Activated naive CD4-positive, alpha-beta T cell treated with anti-CD3 and anti-CD28 coated beads, Interleukin-2, amount 10 ng/mL, durations not matched to agents 7 days and 5 days (primary cell): ENCODE data around the gene KLHL25.

Source experiments
- CTCF ChIA-PET: fragments of 350-600 bp; sonication (Branson Sonifier 250); formaldehyde crosslinking; loops from one replicate; lab custom pipeline; 2021; ENCODE audit warnings: antibody characterized with exemption; lab: Charles Lee
- DNase-seq: peaks from one replicate; pipeline ENCODE4 v3.0.0-alpha.2; 2020
- H3K27ac Mint-ChIP-seq: one replicate; pipeline ENCODE4 v1.8.0; 2021; ENCODE audit warnings: mild to moderate bottlenecking, moderate library complexity, mixed read lengths
- H3K27me3 Mint-ChIP-seq: one replicate; pipeline ENCODE4 v1.8.0; 2021; ENCODE audit warnings: mild to moderate bottlenecking, mixed read lengths
- H3K36me3 Mint-ChIP-seq: one replicate; pipeline ENCODE4 v1.8.0; 2021; ENCODE audit warnings: mixed read lengths
- H3K4me1 Mint-ChIP-seq: one replicate; pipeline ENCODE4 v1.8.0; 2021; ENCODE audit warnings: mixed read lengths
- H3K4me3 Mint-ChIP-seq: one replicate; pipeline ENCODE4 v1.8.0; 2021; ENCODE audit warnings: mild to moderate bottlenecking, moderate library complexity, mixed read lengths
- H3K9me3 Mint-ChIP-seq: one replicate; pipeline ENCODE4 v1.8.0; 2021; ENCODE audit warnings: mixed read lengths

KLHL25 gene

GRCh38 chr15:85746641-85747040, 48.1 kb downstream of the KLHL25 start:
- no peaks in the 10 kb centered on the region for H3K27me3 Mint-ChIP-seq
- H3K27ac Mint-ChIP-seq = no peak overlapping the region
- DNase-seq = no peak
- no peak overlapping the region for H3K4me3 Mint-ChIP-seq
- H3K9me3 Mint-ChIP-seq = no peaks in the 10 kb centered on the region
- H3K36me3 Mint-ChIP-seq = peaks cover 65% of the 10 kb centered on the region
- no peaks in the 10 kb centered on the region for H3K4me1 Mint-ChIP-seq
- CTCF ChIA-PET = interaction anchor here (0.6 kb wide), 1 partner anchor 347 kb away, joined by 3 read pairs; no protein-coding TSS in a partner anchor

- CTCF ChIA-PET = no interaction called here
- Mint-ChIP-seq H3K4me3 (no peak overlapping the region), H3K4me1 (no peaks in the 10 kb centered on the region), H3K9me3 (no peaks in the 10 kb centered on the region), H3K36me3 (peaks cover 69% of the 10 kb centered on the region), H3K27ac (peak overlapping the region; percentile 15), H3K27me3 (no peaks in the 10 kb centered on the region)
- no peak for DNase-seq
These were observed 49.1 kb downstream of the KLHL25 start for GRCh38 chr15:85745525-85746150.

DNA sequence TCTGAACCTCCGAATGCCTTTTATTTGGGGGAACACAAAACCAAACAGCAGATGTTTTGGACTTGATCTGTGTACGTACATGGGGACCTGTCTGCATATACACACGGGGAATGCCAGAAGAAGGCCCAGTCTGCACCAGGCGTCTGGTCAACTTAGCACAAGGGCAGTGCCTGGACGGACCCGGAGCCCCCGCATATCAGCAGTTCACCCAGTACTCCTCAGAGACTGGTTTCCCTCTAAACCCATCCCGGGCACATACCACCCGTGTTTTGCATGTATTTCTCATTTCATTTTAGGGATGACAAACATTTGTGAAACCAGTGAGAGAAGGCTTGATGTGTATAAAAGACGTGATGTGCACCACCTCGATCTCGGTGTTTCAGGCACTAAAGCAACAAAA, 49.7 kb downstream of the KLHL25 start:
- DNase-seq = no peak
- H3K27ac Mint-ChIP-seq = no peak overlapping the region
- CTCF ChIA-PET = no interaction called here

GRCh38 chr15:85744579-85744978, 50.1 kb downstream of the KLHL25 start:
- H3K4me1 Mint-ChIP-seq = no peaks in the 10 kb centered on the region
- DNase-seq = no peak
- no peak overlapping the region for H3K27ac Mint-ChIP-seq
- no peaks in the 10 kb centered on the region for H3K27me3 Mint-ChIP-seq
- H3K9me3 Mint-ChIP-seq = no peaks in the 10 kb centered on the region
- H3K36me3 Mint-ChIP-seq = peaks cover 76% of the 10 kb centered on the region
- H3K4me3 Mint-ChIP-seq = no peak overlapping the region
- CTCF ChIA-PET = no interaction called here

More for the DNA sequence above, 49.7 kb downstream of the KLHL25 start:
- no peaks in the 10 kb centered on the region for H3K9me3 Mint-ChIP-seq
- H3K4me1 Mint-ChIP-seq = no peaks in the 10 kb centered on the region
- peaks cover 73% of the 10 kb centered on the region for H3K36me3 Mint-ChIP-seq
- no peak overlapping the region for H3K4me3 Mint-ChIP-seq
- no peaks in the 10 kb centered on the region for H3K27me3 Mint-ChIP-seq

DNA sequence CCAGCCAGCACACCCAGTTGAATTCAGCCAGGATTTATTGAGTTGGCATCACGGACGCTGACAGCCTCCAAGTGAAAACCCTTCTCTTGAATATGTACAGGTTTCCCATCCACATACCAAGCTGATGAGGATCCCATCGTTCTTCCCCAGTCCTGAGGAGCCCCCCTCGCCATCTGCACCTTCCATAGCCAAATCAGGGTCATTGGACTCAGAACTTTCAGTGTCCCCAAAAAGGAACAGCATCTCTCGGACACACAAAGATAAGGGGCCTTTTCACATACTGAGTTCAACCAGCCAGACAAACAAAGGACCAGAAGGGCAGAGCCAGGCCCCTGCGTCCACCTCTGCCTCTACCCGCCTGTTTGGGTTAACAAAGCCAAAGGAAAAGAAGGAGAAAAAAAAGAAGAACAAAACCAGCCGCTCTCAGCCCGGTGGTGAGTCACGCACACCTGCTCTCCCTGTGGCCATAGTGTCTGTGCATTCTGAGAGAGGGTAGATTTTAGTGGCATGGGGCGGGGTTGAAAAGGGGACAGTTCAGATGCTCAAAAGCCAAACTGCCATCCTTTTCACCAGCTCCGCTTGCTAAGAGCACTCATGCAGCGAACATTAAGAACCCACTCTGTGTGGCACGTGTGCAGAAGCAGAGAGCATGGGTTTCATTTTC, 51.2 kb downstream of the KLHL25 start:
- Mint-ChIP-seq H3K27me3 (no peaks in the 10 kb centered on the region), H3K4me1 (no peaks in the 10 kb centered on the region), H3K9me3 (no peaks in the 10 kb centered on the region), H3K4me3 (no peak overlapping the region), H3K27ac (no peak overlapping the region), H3K36me3 (peaks cover 74% of the 10 kb centered on the region)
- CTCF ChIA-PET = interaction anchor here (1.3 kb wide), 2 partner anchors 67 to 98 kb away, joined by 3 to 4 read pairs; no protein-coding TSS in a partner anchor
- no peak for DNase-seq

GRCh38 chr15:85742186-85742821, 52.4 kb downstream of the KLHL25 start:
- H3K36me3 Mint-ChIP-seq = peaks cover 66% of the 10 kb centered on the region
- H3K27ac Mint-ChIP-seq = no peak overlapping the region
- H3K9me3 Mint-ChIP-seq = no peaks in the 10 kb centered on the region
- DNase-seq = no peak
- H3K4me3 Mint-ChIP-seq = no peak overlapping the region
- H3K4me1 Mint-ChIP-seq = no peaks in the 10 kb centered on the region
- CTCF ChIA-PET = interaction anchor here (1.3 to 2.7 kb wide), 2 partner anchors 98 to 99 kb away, joined by 3 to 8 read pairs; no protein-coding TSS in a partner anchor
- no peaks in the 10 kb centered on the region for H3K27me3 Mint-ChIP-seq

DNA sequence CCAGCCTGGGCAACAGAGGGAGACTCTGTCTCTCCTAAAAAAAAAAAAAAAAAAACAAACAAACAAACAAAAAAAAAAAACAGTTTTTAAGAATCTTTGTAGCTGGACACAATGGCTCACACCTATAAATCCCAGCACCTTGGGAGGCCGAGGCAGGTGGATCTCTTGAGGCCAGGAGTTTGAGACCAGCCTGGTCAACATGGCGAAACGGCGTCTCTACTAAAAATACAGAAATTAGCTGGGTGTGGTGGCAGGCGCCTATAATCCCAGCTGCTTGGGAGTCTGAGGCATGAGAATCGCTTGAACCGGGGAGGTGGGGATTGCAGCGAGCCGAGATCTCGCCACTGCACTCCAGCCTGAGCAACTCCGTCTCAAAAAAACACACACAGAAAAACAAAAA, 53.1 kb downstream of the KLHL25 start:
- Mint-ChIP-seq H3K36me3 (peaks cover 62% of the 10 kb centered on the region), H3K27ac (peak overlapping the region; percentile 52), H3K4me3 (no peak overlapping the region), H3K27me3 (no peaks in the 10 kb centered on the region), H3K4me1 (no peaks in the 10 kb centered on the region), H3K9me3 (no peaks in the 10 kb centered on the region)
- CTCF ChIA-PET = interaction anchor here (2.7 kb wide), 1 partner anchor 98 kb away, joined by 8 read pairs; no protein-coding TSS in a partner anchor
- no peak for DNase-seq

GRCh38 chr15:85741021-85741421, 53.7 kb downstream of the KLHL25 start:
- no peak overlapping the region for H3K27ac Mint-ChIP-seq
- H3K36me3 Mint-ChIP-seq = peaks cover 63% of the 10 kb centered on the region
- DNase-seq = no peak

DNA sequence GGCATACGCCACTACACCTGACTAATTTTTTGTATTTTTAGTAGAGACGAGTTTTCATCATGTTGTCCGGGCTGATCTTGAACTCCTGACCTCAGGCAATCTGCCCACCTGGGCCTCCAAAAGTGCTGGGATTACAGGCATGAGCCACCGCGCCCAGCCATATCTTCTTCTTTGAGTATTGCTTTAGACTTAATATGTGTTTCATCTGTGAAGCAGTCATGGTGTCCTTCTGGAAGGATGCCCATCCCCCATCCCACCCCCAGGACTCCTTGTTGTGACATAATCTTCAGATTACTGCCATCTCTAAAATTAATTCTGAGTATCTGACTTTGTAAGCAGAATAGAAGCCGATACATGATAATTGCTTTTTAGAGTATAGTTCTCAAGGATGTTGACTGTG, 57.7 kb downstream of the KLHL25 start:
- Mint-ChIP-seq H3K4me3 (no peak overlapping the region), H3K27me3 (no peaks in the 10 kb centered on the region), H3K36me3 (peaks cover 63% of the 10 kb centered on the region), H3K9me3 (peaks cover 13% of the 10 kb centered on the region), H3K27ac (no peak overlapping the region), H3K4me1 (no peaks in the 10 kb centered on the region)
- CTCF ChIA-PET = no interaction called here
- DNase-seq = no peak

More at GRCh38 chr15:85741021-85741421, 53.7 kb downstream of the KLHL25 start:
- Mint-ChIP-seq H3K9me3 (no peaks in the 10 kb centered on the region), H3K4me1 (no peaks in the 10 kb centered on the region), H3K27me3 (no peaks in the 10 kb centered on the region), H3K4me3 (no peak overlapping the region)
- CTCF ChIA-PET = interaction anchor here (2.7 kb wide), 1 partner anchor 99 kb away, joined by 8 read pairs; no protein-coding TSS in a partner anchor

DNA sequence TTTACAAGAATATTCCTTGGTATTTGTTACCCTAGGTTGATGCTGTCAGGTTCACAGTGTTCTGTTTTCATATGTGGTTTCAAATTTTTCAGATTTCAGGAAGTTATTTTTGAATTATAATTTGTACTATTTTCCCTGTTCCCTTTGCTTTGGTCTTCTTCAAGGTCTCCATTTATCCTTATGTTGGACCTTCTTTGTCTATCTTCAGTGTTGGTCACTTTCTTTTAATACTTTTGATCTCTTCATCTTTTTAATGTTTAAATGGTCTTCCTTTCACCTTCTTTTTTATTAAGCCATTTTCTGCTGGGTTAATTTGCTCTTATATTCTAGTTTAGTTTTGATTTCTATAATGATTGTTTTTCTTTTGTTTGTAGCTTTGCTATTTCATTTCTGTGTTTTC, 61.3 kb downstream of the KLHL25 start:
- H3K27ac Mint-ChIP-seq = peak overlapping the region; percentile 46
- H3K4me3 Mint-ChIP-seq = no peak overlapping the region
- peaks cover 6% of the 10 kb centered on the region for H3K4me1 Mint-ChIP-seq
- H3K27me3 Mint-ChIP-seq = no peaks in the 10 kb centered on the region
- no peak for DNase-seq
- H3K36me3 Mint-ChIP-seq = peaks cover 71% of the 10 kb centered on the region
- CTCF ChIA-PET = interaction anchor here (0.9 to 7.4 kb wide), 3 partner anchors 28 to 248 kb away, joined by 3 to 64 read pairs (median 9); no protein-coding TSS in a partner anchor
- H3K9me3 Mint-ChIP-seq = peaks cover 13% of the 10 kb centered on the region

GRCh38 chr15:85730001-85730820, 64.5 kb downstream of the KLHL25 start:
- Mint-ChIP-seq H3K27ac (peak overlapping the region; percentile 56), H3K4me1 (peaks cover 6% of the 10 kb centered on the region), H3K27me3 (no peaks in the 10 kb centered on the region), H3K36me3 (peaks cover 76% of the 10 kb centered on the region), H3K4me3 (no peak overlapping the region), H3K9me3 (peaks cover 13% of the 10 kb centered on the region)
- CTCF ChIA-PET = interaction anchor here (0.6 to 7.4 kb wide), 16 partner anchors 9 to 433 kb away, joined by 3 to 64 read pairs (median 3); no protein-coding TSS in a partner anchor
- peak; percentile 49 for DNase-seq

- Mint-ChIP-seq H3K27me3 (no peaks in the 10 kb centered on the region), H3K27ac (no peak overlapping the region), H3K36me3 (peaks cover 74% of the 10 kb centered on the region), H3K4me3 (no peak overlapping the region), H3K4me1 (peaks cover 27% of the 10 kb centered on the region), H3K9me3 (no peaks in the 10 kb centered on the region)
- CTCF ChIA-PET = interaction anchor here (1.0 to 7.4 kb wide), 3 partner anchors 111 to 437 kb away, joined by 3 to 64 read pairs (median 4); no protein-coding TSS in a partner anchor
- no peak for DNase-seq
These were observed 67.7 kb downstream of the KLHL25 start for GRCh38 chr15:85727068-85727467.

DNA sequence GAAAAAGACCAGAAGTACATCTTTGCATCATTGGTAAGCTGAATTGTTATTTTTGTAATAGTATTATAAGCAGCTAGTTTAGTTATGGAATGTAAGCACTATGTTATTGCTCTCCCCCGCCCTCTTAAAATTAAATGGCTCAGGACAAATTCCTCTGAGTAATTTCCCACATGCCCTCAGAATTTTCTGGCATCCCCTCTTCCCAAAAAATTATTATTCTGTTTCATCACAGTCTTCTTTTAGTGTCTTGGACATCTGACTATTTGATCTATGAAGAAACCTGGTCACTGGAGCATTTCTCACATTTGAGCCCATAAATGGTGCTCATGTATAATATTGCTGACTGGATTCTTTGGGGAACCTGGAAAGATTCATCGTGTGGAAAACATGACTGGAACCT, 68.3 kb downstream of the KLHL25 start:
- Mint-ChIP-seq H3K36me3 (peaks cover 76% of the 10 kb centered on the region), H3K27ac (no peak overlapping the region), H3K9me3 (no peaks in the 10 kb centered on the region), H3K27me3 (no peaks in the 10 kb centered on the region), H3K4me3 (no peak overlapping the region), H3K4me1 (peaks cover 27% of the 10 kb centered on the region)
- CTCF ChIA-PET = interaction anchor here (1.0 to 1.2 kb wide), 2 partner anchors 112 to 436 kb away, joined by 3 to 4 read pairs; no protein-coding TSS in a partner anchor
- no peak for DNase-seq
